HG02678 (cell line): Measurements from ENCODE around the gene MST1R.

Source experiments
- ATAC-seq: cut with Tn5 transposase; IDR thresholded peaks from one replicate; pipeline ENCODE4 v1.9.1; 2021; ENCODE audit warnings: mild to moderate bottlenecking, moderate library complexity; ENCODE audit not compliant: unreplicated experiment

Gene MST1R

DNA sequence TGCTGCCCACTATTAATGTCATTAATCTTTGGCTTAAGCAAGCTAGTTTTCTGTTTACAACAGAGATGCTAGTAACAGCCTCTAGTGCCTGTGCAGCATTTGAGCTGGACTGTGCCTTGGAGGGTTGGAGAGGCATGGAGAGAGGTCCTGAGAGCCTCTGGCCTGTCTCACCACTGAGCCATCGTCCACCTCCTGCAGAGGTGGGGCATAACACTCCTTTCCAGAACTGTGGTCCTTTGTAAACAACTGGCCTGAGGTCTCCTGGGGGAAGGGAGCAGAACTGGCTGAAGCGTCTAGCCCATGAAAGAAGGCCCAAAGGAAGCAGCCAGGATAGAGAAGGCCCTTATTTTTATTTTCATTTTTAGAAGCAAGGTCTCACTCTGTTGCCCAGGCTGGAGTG lies 24.0 kb downstream of the MST1R start:
- ATAC-seq = no peak

DNA sequence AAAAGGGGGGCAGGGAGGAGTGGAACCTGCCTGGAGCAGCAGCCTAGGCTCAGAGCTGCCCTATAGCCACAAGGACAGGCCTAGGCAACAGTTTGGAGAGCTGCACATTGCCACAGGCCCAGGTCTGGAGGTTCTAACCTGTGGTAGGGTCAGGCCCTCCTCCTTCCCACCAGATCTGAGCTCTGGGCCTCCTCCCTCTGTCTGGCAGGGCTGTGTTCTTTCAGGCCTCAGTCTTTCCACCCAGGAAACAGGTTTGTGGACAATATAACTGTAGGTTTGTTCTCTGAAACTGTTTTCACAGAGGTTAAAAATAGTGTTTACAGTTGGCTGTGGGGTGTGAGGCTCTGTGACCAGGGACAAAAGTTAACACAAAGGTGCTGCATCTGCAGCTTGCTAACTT lies 25.0 kb downstream of the MST1R start:
- ATAC-seq = no peak

DNA sequence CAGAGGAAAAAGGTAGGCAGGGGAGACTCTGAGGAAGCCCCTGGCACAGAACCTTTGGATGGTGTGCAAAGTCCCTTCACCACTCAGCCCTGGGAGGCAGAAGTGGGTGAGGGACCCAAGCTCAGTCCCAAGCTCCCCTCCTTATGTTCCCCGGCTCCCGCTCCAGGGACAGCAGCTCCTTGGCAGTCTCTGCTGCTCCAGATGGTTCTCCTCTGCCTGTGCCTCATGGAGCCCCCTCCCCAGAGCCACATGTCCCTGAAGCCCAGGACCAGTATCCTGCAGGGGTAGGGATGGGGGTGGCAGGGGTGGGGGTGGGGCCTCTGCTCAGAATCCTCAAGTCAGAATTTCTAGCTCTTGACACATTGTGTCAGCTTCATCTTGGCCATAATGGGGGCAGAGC lies 26.0 kb downstream of the MST1R start:
- no peak for ATAC-seq

DNA sequence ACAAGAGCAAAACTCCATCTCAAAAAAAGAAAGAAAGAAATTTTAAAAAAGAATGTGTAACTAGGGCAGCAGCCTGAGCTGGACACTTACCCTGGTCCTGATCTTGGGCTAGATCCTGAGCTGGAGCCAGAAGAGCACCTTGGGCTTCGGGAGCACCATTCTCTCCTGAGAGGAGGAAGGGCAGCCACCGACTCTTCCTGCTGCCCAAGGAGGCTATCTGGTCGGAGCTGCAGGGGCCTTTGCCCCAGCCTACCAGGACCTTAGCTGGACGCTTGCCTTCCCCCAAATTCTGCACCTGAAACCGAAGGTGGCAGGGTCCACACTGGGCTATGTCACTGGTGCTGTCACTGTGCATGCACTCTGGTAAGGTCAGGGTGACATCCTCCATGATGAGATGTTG lies 27.1 kb downstream of the MST1R start:
- no peak for ATAC-seq

DNA sequence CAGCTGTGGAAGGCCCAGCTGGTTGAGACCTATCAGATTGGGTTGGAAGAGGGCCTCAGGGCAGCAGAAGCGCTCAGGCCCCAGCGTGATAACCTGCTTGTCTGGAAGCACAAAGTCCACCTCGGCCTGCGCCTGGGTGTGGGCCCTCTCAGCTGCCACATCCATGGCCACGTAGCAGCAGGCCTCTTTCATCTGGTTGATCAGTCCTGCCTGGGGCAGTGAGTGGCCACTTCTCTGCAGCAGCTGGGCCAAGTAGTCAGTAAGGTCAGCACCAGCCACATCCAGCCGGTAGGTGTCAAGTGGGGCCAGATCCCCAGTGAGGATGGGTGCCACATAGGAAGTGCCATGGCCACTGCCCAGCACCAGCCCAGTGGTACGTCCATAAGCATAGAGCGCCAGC lies 30.1 kb downstream of the MST1R start:
- ATAC-seq = no peak

DNA sequence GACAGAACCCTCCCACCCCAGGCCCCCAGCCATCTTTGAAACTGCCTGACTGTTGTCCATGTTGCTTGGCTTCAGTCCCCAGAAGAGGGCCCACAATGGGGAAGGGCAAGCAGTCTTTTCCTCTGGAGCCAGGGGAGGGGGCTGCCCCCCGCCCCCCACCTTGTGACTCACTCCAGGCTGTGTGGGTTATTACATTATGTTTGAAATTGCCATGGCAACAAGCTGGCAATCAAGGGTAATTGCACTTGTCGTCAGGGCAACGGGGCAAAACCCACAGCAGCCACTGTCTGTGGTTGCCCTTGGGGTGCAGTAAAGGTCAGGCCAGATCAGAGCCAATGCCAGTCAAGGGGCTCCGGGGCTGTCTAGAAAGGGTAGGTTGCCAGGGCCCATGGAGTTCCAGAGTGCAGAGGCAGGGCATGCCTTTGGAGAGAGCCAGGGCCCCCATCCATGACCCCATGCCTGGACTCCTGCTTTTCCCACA lies 30.8 kb downstream of the MST1R start:
- no peak for ATAC-seq

DNA sequence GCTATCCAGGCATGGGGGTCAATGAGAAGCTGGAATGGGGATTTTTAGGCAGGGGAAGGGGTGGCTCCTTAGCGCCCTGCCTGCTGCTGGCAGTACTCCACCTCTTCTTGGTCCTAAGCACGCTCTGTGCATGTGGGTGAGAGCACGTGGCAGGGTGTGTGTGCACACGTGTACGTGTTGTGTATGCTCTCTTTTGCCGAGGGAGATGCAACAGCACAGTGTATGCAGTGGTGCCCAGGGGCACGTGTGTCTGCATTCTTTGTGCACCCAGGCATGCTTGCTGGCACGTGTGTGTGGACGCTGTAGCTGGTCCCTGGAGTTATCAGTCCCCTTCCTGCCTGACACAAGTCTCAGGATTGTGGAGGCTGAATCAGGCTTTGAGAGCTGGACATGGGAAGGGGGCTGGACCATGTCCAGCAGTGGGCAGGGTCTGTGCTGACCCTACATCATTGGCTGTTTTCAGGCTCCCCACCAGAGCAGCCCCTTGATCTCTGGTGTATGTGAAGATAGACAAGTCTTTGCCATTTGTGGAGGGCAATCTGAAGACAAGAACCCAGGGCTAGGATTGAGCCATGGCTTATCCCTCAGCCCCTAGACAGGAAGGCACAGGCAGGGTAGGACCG lies 32.0 kb downstream of the MST1R start:
- ATAC-seq = no peak

DNA sequence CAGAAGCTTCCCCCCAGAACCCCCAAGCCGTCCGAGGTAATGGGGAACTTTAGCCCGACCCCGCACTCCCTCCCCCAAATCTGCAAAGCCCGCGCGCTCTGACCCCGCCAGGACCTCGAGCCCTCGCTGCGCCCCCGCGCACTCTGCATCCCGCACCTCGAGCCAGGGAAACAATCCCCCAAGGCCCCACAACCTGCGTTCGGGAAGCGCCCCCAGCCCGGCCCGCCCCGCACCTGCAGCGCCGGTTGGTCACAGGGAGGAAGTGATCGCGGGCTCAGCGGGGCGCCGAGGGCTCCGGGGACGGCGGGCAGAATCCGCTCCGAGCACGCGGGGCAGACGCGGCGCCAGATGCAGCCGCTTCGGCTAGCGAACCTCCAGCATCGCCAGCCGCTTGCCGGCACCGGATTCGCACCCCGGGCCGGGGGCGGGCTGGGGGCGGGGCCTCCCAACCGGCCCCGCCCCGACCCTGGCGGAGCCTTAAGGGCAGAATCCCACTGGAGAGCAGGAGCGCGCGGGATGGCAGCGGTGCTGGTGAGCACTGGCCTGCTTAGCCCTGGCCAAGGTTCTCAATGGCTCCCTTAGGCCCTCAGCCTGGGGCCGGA lies 34.0 kb downstream of the MST1R start, which contains the start of gene CAMKV:
Gene CAMKV, minus strand, starts transcription at position 382 of the 602 bp plus-strand sequence. CDS start 7,518 bp downstream, outside the sequence.
- no peak for ATAC-seq

DNA sequence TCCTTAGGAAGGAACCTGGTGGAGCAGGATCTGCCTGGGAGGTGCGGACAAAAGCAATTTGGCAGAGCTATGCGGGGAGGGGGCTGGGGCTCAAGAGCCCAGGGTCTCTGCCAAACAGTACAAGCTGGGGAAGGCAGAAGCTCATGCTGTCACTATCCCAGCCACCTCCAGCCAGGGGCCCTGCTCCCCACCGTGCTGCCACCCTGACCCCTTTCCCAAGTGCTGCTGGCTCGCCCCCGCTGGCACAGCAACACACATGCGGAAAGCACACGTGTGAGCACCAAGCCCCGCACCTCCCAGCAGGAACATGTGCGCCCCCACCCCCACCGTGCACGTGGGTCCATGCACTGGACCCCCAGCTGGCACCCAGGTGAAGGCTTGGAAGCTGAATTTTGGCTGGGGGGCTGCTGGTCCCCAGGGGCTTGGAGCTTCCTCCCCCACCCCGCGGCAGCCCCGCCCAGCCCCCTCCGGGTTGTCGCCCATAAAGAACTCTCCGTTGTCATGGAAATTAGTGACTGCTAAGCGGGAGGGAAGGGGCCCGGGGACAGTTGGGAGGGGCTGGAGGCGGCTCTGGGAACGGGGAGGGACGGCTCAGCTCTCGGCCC lies 34.7 kb downstream of the MST1R start:
- ATAC-seq = no peak

DNA sequence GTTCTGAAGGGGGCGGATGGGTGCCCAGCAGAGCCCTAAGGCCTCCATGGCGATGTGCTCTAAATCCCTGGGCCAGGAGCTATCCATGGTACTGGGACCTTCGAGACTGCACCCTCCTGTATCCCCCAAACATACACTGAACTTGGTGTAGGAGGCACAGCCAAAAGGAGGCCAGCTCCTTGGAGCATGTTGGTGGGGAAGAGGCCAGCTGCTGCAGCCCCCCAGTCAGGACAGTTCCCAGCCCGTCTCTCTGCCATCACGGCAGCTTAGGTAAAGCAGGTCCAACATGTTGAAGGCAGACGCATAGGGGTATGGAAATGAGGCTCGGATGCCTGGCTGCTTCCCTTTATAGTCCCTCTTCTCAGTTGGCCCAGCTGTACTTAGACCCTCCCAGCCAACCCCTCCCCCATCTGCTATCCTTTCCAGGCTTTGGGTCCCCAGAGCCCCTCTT lies 35.8 kb downstream of the MST1R start:
- no peak for ATAC-seq

DNA sequence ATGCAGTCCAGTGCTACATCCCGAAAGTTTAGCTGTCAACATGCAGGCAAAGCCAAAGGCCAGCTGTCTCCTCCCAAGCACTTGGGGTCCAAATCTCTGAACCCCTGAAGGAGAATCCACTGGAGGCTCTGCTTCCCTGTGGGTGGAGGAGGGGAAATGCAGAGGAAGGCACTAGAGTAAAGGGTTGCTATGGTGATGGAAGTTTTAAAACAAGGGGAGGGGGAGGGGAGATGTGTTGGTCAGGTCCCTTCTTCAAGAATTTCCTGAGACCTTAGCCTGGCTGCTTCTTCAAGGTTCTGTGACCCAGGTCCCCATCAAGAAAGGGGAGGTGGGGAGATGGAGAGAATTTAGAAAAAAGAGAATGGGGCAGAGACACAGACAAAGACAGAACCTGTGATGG lies 36.3 kb downstream of the MST1R start:
- ATAC-seq = no peak

DNA sequence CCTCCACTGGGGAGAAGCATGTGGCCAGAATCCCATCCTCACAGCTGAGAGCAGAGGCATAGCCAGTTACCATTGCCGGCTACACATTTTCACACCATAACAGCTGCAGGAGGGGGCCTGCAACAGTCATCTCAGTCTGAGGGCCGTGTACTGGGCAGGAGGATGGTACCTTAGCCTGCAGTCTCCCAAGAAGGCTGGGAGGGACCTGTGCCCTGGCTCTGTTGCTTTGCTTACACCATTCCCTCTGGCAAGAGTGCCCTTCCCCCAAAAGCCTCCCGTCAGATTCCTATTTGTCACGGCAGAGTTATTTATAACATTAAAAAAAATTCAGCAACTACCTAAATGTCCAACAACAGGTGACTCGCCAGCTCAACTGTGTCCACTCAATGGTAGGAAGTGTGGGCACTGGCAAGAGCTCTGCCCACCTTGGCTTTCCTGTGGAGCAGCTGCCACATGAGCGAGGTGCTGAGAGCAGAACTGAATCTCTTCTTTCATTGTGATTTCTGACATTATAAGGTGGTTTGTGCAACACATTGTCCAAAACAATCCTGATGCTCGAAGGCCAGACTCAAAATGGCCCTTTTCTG lies 38.4 kb downstream of the MST1R start:
- no peak for ATAC-seq

DNA sequence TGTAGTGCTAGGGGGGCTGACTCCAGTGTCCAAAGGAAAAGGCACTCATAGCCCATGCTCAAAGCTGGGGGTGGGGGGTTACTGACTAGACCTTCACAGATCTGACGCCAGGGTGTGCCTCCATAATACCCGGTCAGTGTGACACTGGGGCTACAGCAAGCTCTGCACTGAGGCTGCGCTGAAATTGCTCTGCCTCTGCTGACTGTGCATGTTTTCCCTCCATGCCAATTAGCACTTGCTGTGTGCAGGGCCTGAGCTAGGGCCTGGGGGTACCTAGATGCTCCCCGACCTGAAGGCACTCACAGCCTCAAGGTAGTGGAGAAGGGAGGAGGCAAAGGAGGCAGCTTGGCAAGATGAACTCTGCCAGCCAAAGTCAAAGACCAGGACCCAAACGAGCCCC lies 39.2 kb downstream of the MST1R start:
- no peak for ATAC-seq

DNA sequence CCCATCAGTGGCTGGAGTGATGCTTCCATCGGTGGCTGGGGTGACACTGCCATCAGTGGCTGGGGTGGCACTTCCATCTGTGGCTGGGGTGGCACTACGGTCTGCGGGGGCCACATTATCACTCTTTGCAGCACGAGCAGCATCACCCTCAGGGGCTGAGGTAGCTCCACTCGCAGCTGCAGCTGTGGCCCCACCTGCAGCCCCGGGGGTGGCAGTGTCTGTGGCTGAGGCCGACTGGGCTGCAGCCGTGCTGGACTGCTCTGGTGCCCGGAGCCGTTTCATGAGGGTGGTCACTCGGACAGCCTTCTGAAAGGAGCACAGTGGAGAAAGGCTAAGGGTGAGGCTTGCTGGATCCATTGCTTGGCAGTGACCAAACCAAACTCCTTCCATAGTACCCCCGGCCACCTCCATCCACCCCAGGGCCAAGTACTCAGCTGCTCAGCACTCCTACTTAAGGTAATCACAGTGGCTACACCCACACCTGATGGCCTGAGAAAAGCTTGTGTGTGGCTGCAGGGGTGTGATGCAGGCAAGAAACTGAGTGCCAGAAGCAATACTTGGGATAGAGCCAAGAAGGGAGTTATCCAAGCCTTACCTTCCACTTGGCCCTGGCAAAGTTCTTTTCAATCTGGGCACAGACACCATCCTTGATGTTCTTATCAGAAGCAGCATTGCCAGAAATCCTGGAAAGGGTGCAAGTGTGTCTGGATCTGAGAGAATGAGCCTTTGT lies 43.9 kb downstream of the MST1R start:
- ATAC-seq = no peak

DNA sequence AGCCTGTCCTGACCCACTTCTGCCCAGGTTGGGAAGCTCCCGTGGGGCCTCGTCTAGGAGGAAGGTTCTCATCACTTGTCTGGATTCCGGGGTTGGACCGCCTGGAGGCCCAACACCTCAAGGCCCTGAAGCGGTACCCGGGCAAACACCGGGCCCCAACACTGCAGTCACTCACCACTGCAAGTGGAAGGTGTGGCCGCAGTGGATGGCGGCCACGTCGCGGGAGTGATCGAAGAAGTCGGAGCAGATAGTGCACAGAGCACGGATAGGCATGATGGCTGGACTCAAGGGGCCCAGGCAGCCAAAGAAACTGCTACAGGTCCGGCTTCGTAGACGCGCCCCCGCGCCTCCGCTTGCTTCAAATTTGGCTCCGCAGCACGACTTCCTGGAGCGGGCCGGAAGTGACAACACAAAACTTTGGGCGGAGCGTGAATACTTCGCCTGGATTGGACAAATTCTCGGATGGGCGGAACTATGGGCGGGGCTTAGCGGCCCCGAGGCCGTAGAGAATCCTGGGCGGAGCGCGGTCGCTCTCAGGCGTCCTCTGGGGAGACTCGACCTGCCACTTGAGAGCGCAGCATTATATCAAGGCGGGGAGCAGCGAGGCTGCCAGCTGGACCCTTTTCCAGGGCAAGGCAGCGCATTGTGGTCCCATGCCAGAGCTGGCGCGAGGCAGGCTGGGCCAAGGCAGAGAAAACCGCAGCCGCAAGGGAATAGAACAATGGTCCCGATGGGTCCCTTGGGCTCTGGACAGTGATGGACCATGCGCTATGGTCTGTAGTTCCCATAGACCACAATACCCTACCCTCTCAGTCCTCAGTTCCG lies 47.3 kb downstream of the MST1R start, which contains the start of gene TRAIP:
Gene TRAIP, minus strand, starts transcription at position 384 of the 825 bp plus-strand sequence. Its CDS starts 111 bp downstream, at position 273.
- ATAC-seq = peak; percentile 96

DNA sequence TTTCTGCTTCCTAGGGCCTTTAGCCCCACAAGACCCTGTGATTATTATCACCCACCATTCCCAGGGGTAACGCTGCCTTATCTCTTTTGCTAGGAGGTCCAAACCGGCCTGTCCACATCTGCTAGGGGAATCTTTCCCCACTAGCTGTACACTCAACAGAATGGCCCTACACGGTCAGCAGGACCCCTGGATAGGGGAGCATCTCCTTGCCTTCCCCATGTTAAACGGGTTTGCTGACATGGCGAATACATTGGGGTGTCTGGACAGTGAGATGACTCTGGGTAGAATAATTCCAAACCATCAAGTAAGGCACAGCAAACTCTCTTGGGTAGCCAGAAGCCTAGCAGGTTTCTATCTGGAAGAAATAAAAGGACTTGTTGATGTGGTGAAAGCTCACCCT lies 48.0 kb downstream of the MST1R start:
- no peak for ATAC-seq

DNA sequence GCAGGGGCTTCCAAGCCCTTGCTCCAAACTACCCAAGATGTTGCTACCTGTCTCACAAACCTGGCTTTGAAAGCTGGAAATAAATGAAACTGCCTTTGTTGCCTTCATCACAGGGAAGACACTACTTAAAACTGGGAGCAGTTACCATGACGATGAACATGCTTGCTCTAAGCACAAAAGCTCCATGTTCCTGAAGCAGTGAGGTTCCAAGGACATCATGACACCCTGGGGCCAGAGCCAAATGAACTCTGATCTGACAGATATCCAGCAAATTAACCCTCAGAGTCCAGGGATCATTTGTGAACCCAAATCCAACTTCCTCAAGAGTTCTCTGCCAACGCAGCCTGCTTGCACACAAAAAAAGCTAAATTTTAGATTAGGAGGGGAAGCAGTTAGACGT lies 58.0 kb downstream of the MST1R start:
- ATAC-seq = no peak

DNA sequence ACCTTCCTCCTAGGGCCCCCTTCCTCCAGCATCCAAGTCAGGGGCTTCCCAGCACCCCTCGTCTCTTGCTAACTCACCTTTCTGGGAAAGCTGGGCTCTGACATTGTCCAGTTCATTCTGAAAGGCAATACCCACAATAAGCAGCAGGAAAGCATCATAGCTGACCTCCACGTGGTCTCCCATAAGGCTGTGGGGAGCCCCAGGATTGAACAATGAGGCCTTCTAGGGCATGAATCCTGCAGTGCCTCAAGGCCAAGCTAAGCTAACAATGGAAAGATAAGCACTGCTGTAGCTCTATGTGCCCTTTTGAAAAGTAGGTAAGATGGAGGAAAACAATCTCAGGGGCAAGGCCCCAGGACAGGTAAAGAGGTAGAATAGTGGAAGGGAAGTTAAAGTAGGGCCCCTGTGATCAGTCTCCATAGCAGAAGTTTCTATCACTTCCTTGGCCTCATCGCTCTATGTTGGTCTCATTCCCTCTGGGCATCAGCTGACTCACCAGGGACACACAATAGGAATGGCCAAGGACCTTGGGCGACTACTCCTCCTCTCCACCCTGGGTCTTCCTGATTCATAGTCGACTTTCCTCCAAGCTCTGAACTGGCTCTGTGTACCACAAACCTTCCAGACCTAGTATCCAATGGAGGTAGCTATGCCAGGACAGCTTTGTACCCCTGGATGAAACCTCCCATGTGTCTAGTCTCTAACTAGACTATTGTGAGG lies 59.0 kb downstream of the MST1R start:
- no peak for ATAC-seq

DNA sequence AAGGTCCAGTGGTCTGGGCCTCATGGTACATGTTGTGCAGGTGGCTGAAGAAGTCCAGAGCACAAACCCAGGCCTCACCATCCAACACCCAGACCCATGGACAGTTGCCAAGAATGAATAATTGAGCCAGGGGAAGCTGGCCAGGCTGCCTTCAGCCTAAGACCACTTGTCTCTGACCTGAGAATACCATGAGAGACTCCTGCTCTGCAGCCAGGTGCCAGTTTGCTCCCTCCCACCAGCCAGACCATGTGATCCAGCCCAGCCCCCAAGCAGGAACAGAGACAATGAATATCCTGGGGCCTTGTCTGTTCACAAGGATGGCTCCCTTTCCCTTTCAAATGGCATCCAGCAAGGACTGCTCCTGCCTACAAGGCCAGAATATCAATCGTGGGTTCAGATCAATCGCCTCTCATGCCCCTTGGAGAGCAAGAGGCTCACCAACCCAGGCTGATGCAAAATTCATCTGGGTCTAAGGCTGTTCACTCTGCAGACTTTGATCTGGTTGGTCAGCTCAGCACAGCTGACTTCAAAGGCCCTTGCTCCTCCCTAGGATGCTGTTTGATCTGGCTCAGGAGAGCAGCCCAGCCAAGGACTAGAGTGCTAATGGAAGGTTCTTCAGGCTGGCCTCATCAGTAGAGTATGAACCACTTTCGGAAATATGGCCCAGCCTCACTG lies 60.7 kb downstream of the MST1R start:
- ATAC-seq = no peak
